Stimulated activated naive B cell treated with anti-CD40 and anti-IgM and Interleukin-4, amounts not matched to agents 10 μg/mL and 1 μg/mL and 100 μg/mL, for 72 hours (primary cell): ENCODE data around the gene CHPT1.

Experiments used
- ATAC-seq, 2 donors: fragments of 150-1000 bp; cut with Tn5 transposase; replicated peaks; 2 replicates each; pipeline ENCODE4 v1.10.0; 2021; ENCODE audit warnings: moderate library complexity in 1 of 2
- DNase-seq: peaks from one replicate; pipeline ENCODE4 v3.0.0; 2021
- H3K27ac Mint-ChIP-seq: one replicate; pipeline ENCODE4 v1.8.0; 2022; ENCODE audit warnings: mild to moderate bottlenecking, mixed read lengths
- H3K27me3 Mint-ChIP-seq, 2 donors: one replicate each; pipeline ENCODE4 v1.8.0; 2022; ENCODE audit warnings: mixed read lengths in 2 of 2
- H3K36me3 Mint-ChIP-seq, 2 donors: one replicate each; pipeline ENCODE4 v1.8.0; 2022; ENCODE audit warnings: mixed read lengths in 2 of 2, mild to moderate bottlenecking in 1 of 2
- H3K4me1 Mint-ChIP-seq, 2 donors: one replicate each; pipeline ENCODE4 v1.8.0; 2022; ENCODE audit warnings: mixed read lengths in 2 of 2, mild to moderate bottlenecking in 1 of 2
- H3K4me3 Mint-ChIP-seq, 2 donors: one replicate each; pipeline ENCODE4 v1.8.0; 2022; ENCODE audit warnings: mild to moderate bottlenecking in 2 of 2, mixed read lengths in 2 of 2, moderate library complexity in 1 of 2
- H3K9me3 Mint-ChIP-seq, 2 donors: one replicate each; pipeline ENCODE4 v1.8.0; 2022; ENCODE audit warnings: mixed read lengths in 2 of 2, mild to moderate bottlenecking in 1 of 2

CHPT1 gene

DNA sequence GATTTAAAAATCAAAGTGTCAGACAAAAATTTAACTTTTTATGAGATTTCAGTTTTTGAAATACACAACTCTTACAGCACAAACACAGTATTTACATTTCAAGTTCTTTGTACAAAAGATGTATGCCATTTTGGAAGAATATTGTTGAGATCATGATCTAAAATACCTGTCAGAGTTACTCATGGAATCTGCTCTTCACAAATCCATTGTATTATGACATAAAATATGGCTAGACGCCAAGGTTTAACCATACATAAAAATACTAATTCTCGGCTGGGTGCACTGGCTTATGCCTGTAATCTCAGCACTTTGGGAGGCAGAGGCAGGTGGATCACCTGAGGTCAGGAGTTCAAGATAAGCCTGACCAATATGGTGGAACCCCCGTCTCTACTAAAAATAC is 48.0 kb downstream of the CHPT1 start:
- H3K27me3 Mint-ChIP-seq = no peaks in the 10 kb centered on the region
- H3K4me3 Mint-ChIP-seq = no peak overlapping the region
- no peaks in the 10 kb centered on the region for H3K9me3 Mint-ChIP-seq
- peaks cover 38 to 69% of the 10 kb centered on the region in 2 donors for H3K4me1 Mint-ChIP-seq
- H3K36me3 Mint-ChIP-seq = peaks cover 51 to 75% of the 10 kb centered on the region in 2 donors
- H3K27ac Mint-ChIP-seq = peak overlapping the region; percentile 96
- no peak for ATAC-seq
- DNase-seq = no peak

- Mint-ChIP-seq H3K27me3 (no peaks in the 10 kb centered on the region), H3K27ac (no peak overlapping the region), H3K4me1 (peaks cover 36 to 71% of the 10 kb centered on the region in 2 donors), H3K4me3 (no peak overlapping the region), H3K9me3 (no peaks in the 10 kb centered on the region), H3K36me3 (peaks cover 56 to 77% of the 10 kb centered on the region in 2 donors)
- ATAC-seq = no peak
- no peak for DNase-seq
These were observed 48.8 kb downstream of the CHPT1 start for GRCh38 chr12:101746196-101746595.

GRCh38 chr12:101746661-101747060 is 49.2 kb downstream of the CHPT1 start:
- H3K9me3 Mint-ChIP-seq = no peaks in the 10 kb centered on the region
- H3K27ac Mint-ChIP-seq = no peak overlapping the region
- peaks cover 57 to 76% of the 10 kb centered on the region in 2 donors for H3K36me3 Mint-ChIP-seq
- H3K4me1 Mint-ChIP-seq = peaks cover 36 to 68% of the 10 kb centered on the region in 2 donors
- ATAC-seq (no peak), DNase-seq (no peak)
- no peak overlapping the region for H3K4me3 Mint-ChIP-seq
- H3K27me3 Mint-ChIP-seq = no peaks in the 10 kb centered on the region

- Mint-ChIP-seq H3K4me1 (peaks cover 32 to 63% of the 10 kb centered on the region in 2 donors), H3K27me3 (no peaks in the 10 kb centered on the region), H3K9me3 (no peaks in the 10 kb centered on the region), H3K27ac (no peak overlapping the region), H3K36me3 (peaks cover 55 to 72% of the 10 kb centered on the region in 2 donors), H3K4me3 (no peak overlapping the region)
- ATAC-seq = no peak
- DNase-seq = no peak
These were observed 50.3 kb downstream of the CHPT1 start for GRCh38 chr12:101747697-101748096.

- no peak for DNase-seq
- Mint-ChIP-seq H3K36me3 (peaks cover 52 to 66% of the 10 kb centered on the region in 2 donors), H3K27ac (no peak overlapping the region), H3K4me3 (no peak overlapping the region), H3K9me3 (no peaks in the 10 kb centered on the region), H3K4me1 (peaks cover 25 to 50% of the 10 kb centered on the region in 2 donors), H3K27me3 (no peaks in the 10 kb centered on the region)
- ATAC-seq = no peak
These were observed 51.5 kb downstream of the CHPT1 start for GRCh38 chr12:101748907-101749306.

DNA sequence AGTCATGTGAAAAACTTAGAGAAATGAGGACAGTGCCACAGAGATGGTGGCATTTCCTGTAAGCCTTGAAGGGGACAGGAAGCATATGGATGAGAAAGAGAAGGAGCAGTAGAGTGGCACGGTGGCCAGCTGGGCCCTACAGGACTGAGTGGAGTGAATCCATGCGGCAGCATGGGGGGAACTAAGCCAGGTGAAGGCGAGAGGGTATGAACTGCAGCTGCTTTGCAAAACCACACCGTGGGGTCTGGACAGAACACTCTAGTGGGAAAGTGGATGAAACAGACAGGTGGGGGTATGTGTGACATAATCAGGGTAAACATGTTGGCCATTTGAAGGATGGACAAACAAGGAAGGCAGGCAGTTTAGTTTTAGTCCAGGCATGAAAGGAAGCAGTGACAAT is 52.2 kb downstream of the CHPT1 start:
- Mint-ChIP-seq H3K36me3 (peaks cover 46 to 62% of the 10 kb centered on the region in 2 donors), H3K4me1 (peaks cover 18 to 43% of the 10 kb centered on the region in 2 donors), H3K9me3 (no peaks in the 10 kb centered on the region), H3K27ac (no peak overlapping the region), H3K4me3 (no peak overlapping the region), H3K27me3 (no peaks in the 10 kb centered on the region)
- ATAC-seq (no peak), DNase-seq (no peak)

GRCh38 chr12:101750152-101750551 is 52.7 kb downstream of the CHPT1 start:
- DNase-seq = no peak
- Mint-ChIP-seq H3K4me1 (peaks cover 17 to 38% of the 10 kb centered on the region in 2 donors), H3K9me3 (no peaks in the 10 kb centered on the region), H3K36me3 (peaks cover 42 to 62% of the 10 kb centered on the region in 2 donors), H3K27me3 (no peaks in the 10 kb centered on the region), H3K4me3 (no peak overlapping the region), H3K27ac (no peak overlapping the region)
- ATAC-seq = no peak

DNA sequence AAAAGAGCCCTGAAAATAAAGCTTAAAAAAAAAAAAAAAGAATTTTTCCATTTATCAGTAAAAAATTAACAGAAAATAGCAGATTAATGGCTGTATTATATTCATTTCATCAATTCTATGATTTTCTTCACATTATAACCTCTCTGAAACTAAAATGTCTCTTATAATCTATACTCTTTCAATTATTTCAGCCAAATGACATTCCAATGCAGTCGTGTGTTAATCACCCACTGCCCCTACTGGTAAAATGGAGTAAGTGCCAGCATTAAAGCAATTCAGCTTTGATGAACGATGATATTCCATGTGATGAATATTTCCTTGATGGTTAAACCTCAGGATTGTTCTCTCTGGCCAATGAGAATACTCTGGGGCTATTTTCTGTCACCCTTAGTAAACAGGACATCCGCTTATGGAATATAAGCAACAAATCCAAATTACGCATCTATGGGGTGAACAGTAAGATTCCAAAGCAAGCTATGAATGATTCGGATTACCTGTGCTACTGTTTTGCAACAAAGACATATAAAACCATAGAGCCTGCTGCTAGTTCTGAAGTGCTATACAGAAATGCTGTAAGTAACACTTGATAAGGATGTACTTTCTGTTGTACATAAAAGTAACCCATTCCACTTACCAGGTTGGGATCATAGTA is 62.1 kb downstream of the CHPT1 start:
- H3K4me3 Mint-ChIP-seq = no peak overlapping the region
- no peak for DNase-seq
- no peak overlapping the region for H3K27ac Mint-ChIP-seq
- no peaks in the 10 kb centered on the region for H3K27me3 Mint-ChIP-seq
- H3K36me3 Mint-ChIP-seq = peaks cover 10 to 36% of the 10 kb centered on the region in 2 donors
- H3K4me1 Mint-ChIP-seq = peaks cover 8 to 10% of the 10 kb centered on the region in 2 donors
- peak; percentile 33 to 59 for ATAC-seq
- H3K9me3 Mint-ChIP-seq = no peaks in the 10 kb centered on the region

DNA sequence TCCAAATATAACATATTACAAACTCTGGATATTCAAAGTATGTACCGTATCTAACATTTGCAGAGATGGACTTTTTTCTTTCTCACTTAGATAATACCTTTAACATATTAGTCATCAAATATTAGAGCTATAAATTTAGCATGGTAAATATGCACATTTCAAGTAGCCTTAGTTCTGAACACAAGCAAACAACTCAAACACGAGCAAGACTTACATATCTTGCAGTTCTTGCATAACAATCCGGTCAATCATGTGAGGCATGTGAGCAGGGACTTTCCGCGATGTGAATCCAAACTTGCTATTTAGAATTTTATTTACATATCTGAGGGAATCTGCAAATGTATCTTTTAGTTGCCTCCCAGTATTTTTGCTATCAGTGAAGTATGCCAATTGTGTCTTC is 63.9 kb downstream of the CHPT1 start:
- Mint-ChIP-seq H3K27me3 (no peaks in the 10 kb centered on the region), H3K27ac (no peak overlapping the region), H3K36me3 (peaks cover 19 to 31% of the 10 kb centered on the region in 2 donors), H3K9me3 (no peaks in the 10 kb centered on the region), H3K4me3 (no peak overlapping the region), H3K4me1 (peaks cover 8 to 10% of the 10 kb centered on the region in 2 donors)
- DNase-seq (no peak), ATAC-seq (no peak)

DNA sequence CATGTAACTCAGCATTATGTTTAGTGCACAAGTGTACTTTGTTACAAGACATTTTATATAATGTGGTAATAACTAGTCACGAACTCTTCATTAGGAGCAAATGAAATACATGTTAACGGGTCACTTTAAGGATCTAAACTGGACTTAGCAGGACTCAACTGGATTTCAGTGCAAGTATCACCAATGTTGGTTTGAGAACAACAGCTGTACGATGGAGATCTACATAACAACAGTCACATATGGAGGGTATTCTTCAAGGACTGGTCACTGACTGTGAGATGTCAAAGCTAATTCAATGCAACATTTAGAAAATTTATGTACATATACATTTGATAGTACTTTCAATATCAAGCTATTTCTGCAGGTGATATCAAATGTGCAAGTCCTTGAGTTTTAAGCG is 64.3 kb downstream of the CHPT1 start:
- Mint-ChIP-seq H3K36me3 (peaks cover 20 to 33% of the 10 kb centered on the region in 2 donors), H3K4me3 (no peak overlapping the region), H3K9me3 (no peaks in the 10 kb centered on the region), H3K27me3 (no peaks in the 10 kb centered on the region), H3K4me1 (peaks cover 8 to 10% of the 10 kb centered on the region in 2 donors), H3K27ac (no peak overlapping the region)
- no peak for DNase-seq
- ATAC-seq = no peak

GRCh38 chr12:101763246-101763931 is 65.9 kb downstream of the CHPT1 start:
- Mint-ChIP-seq H3K27ac (peak overlapping the region; percentile 10), H3K9me3 (no peaks in the 10 kb centered on the region), H3K4me1 (peaks cover 8 to 10% of the 10 kb centered on the region in 2 donors), H3K27me3 (no peaks in the 10 kb centered on the region), H3K36me3 (peaks cover 16 to 33% of the 10 kb centered on the region in 2 donors), H3K4me3 (no peak overlapping the region)
- peak; percentile 58 to 63 for ATAC-seq
- DNase-seq = no peak

DNA sequence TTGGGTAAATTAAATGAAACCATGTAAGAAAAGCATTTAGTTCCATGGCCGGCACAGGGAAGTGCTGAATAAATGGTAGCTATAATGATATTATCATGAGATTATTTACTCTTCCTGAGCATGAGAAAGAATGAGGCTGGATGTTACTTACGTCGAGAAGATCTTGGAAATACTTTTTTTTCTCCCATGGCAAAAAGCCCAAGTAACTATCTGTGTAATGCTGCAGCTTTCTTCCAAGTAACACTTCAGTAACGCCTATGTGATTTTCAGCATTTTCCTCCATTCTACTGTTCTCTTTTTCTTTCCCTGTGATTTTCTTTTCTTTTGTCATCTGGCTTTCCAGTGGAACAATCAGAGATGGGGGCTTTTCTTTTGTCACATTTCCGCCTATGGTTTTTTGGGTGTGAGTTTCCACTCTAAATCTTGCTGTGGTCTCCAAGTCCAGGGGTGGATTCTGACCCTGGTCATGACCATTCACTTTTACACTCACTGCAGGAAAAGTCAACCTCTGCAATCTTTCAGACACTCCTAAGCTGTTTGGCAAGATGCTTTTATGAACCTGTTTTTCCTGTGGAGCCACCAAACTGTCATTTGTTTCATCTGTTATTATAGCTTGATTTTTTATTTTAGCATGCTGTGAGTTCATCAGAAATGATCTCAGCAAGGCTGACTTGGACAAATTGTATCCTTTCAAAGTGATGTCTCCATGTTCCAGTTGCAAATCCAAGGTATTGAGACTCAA is 66.8 kb downstream of the CHPT1 start:
- no peak overlapping the region for H3K4me3 Mint-ChIP-seq
- H3K9me3 Mint-ChIP-seq = no peaks in the 10 kb centered on the region
- H3K4me1 Mint-ChIP-seq = peaks cover 8 to 10% of the 10 kb centered on the region in 2 donors
- no peaks in the 10 kb centered on the region for H3K27me3 Mint-ChIP-seq
- peaks cover 16 to 34% of the 10 kb centered on the region in 2 donors for H3K36me3 Mint-ChIP-seq
- no peak overlapping the region for H3K27ac Mint-ChIP-seq
- ATAC-seq = no peak
- DNase-seq = no peak

DNA sequence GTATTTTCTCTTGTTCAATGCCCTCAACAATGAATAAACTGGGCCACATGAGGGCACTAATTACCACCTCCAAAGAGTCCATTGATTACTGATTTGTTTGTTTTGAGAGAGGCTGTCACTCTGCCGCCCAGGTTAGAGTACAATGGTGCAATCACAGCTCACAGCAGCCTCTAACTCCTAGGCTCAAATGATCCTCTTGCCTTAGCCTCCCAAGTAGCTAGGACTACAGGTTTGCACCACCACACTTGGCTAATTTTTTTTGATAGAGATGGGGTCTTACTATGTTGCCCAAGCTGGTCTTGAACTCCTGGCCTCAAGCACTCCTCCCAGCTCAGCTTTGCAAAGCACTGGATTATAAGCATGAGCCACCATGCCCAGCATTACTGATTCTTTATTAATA is 70.1 kb downstream of the CHPT1 start:
- Mint-ChIP-seq H3K4me1 (peaks cover 4 to 10% of the 10 kb centered on the region in 2 donors), H3K36me3 (peaks cover 32 to 41% of the 10 kb centered on the region in 2 donors), H3K27me3 (no peaks in the 10 kb centered on the region), H3K4me3 (no peak overlapping the region), H3K27ac (no peak overlapping the region), H3K9me3 (no peaks in the 10 kb centered on the region)
- ATAC-seq = no peak
- no peak for DNase-seq

DNA sequence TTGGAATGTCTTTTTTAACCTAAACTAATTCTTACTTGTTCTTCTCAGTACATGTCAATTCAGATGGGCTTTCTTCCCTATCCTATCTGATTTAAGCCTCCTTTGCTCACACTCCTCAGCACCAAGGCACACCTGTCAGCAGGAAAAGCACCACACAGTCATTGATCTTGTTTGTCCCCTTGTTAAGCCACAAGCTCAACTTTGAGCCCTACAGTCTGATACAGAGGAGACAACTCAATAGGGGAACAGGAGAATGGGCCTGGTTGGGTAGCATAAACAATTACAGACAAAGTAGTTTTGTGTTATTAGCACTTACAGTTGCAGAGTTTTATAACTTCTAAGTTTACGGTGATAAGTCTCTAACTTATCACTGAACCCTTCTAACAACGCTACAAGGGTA is 71.3 kb downstream of the CHPT1 start:
- Mint-ChIP-seq H3K4me1 (peaks cover 6% of the 10 kb centered on the region in 2 donors), H3K36me3 (peaks cover 37 to 45% of the 10 kb centered on the region in 2 donors), H3K27ac (no peak overlapping the region)

More for the DNA sequence above, 71.3 kb downstream of the CHPT1 start:
- no peak overlapping the region for H3K4me3 Mint-ChIP-seq
- DNase-seq = no peak
- H3K9me3 Mint-ChIP-seq = no peaks in the 10 kb centered on the region
- no peak for ATAC-seq
- no peaks in the 10 kb centered on the region for H3K27me3 Mint-ChIP-seq
